CD14-positive monocyte (primary cell): ENCODE measurements around the gene PSEN2. TPM values are rescaled to one million over a fixed set of nuclear protein-coding genes. Genes with fewer than 3 reads are reported as not detected.

Source experiments
- DNase-seq, 3 donors: peaks; one replicate each; pipeline ENCODE4 v3.0.0-alpha.2; 2011 to 2022
- H2AFZ ChIP-seq: 2 replicates; pipeline ENCODE4 v1.6.0; 2012; ENCODE audit warnings: mild to moderate bottlenecking, low read depth, low read length, inconsistent platforms; ENCODE audit not compliant: insufficient read depth, poor library complexity, severe bottlenecking
- H3K27ac ChIP-seq, 2 donors: 1 replicate in 1 of 2; 2 replicates in 1 of 2; pipeline ENCODE4 v1.5.1; 2012 to 2013; ENCODE audit warnings: low read length in 2 of 2, control low read depth in 1 of 2, inconsistent platforms in 1 of 2, low read depth in 1 of 2, mild to moderate bottlenecking in 1 of 2
- H3K27me3 ChIP-seq, 2 donors: one replicate each; pipeline versions ENCODE4 v1.6.0 to v1.6.1; 2011 to 2013; ENCODE audit warnings: low read length in 2 of 2; ENCODE audit not compliant: control insufficient read depth in 2 of 2, insufficient read depth in 2 of 2
- H3K36me3 ChIP-seq, 2 donors: replicated peaks in 1 of 2; 1 replicate in 1 of 2; 2 replicates in 1 of 2; pipeline versions ENCODE4 v1.5.1 to v1.6.1; 2012 to 2013; ENCODE audit warnings: low read length in 2 of 2, control low read depth in 1 of 2, inconsistent platforms in 1 of 2, mild to moderate bottlenecking in 1 of 2; ENCODE audit not compliant: insufficient read depth in 2 of 2, control insufficient read depth in 1 of 2
- H3K4me1 ChIP-seq, 2 donors: 1 replicate in 1 of 2; 2 replicates in 1 of 2; pipeline versions ENCODE4 v1.5.1 to v1.6.1; 2012 to 2013; ENCODE audit warnings: low read length in 2 of 2, control low read depth in 1 of 2, inconsistent platforms in 1 of 2, mild to moderate bottlenecking in 1 of 2, moderate library complexity in 1 of 2; ENCODE audit not compliant: insufficient read depth in 2 of 2, control insufficient read depth in 1 of 2
- H3K4me2 ChIP-seq: replicated peaks from 2 replicates; pipeline ENCODE3; 2012; ENCODE audit warnings: low read length, moderate library complexity, mild to moderate bottlenecking; ENCODE audit not compliant: poor library complexity, severe bottlenecking; ENCODE audit errors: extremely low read depth
- H3K4me3 ChIP-seq, 3 experiments: fragments of 200-600 bp in 1 of 3; sonication (generic) in 1 of 3; replicated peaks in 1 of 3; 1 replicate in 2 of 3; 2 replicates in 1 of 3; pipeline ENCODE4 v1.5.1; 2011 to 2013; ENCODE audit warnings: low read length in 3 of 3, mild to moderate bottlenecking in 3 of 3, control low read depth in 2 of 3, low read depth in 2 of 3, inconsistent platforms in 1 of 3, moderate library complexity in 1 of 3
- H3K79me2 ChIP-seq: 2 replicates; pipeline ENCODE4 v1.6.0; 2012; ENCODE audit warnings: mild to moderate bottlenecking, control low read depth, inconsistent platforms, low read length, moderate library complexity; ENCODE audit not compliant: insufficient read depth
- H3K9ac ChIP-seq: 2 replicates; pipeline ENCODE4 v1.6.0; 2017; ENCODE audit warnings: low read length, mild to moderate bottlenecking; ENCODE audit not compliant: insufficient read depth, poor library complexity, severe bottlenecking
- H3K9me3 ChIP-seq, 2 donors: replicated peaks in 1 of 2; 1 replicate in 1 of 2; 2 replicates in 1 of 2; pipeline versions ENCODE4 v1.5.1 to v1.6.1; 2012 to 2013; ENCODE audit warnings: low read length in 2 of 2, control low read depth in 1 of 2; ENCODE audit not compliant: control insufficient read depth in 1 of 2, insufficient read depth in 1 of 2
- H4K20me1 ChIP-seq: 2 replicates; pipeline ENCODE4 v1.6.0; 2012; ENCODE audit warnings: mild to moderate bottlenecking, low read length, control low read depth, moderate library complexity; ENCODE audit not compliant: insufficient read depth
- H3K27ac Mint-ChIP-seq, 7 donors: one replicate each; pipeline ENCODE4 v1.8.0; 2020; ENCODE audit warnings: mild to moderate bottlenecking in 7 of 7, mixed read lengths in 7 of 7, moderate library complexity in 6 of 7, inconsistent platforms in 2 of 7
- H3K27me3 Mint-ChIP-seq, 3 donors: one replicate each; pipeline ENCODE4 v1.8.0; 2021 to 2022; ENCODE audit warnings: low read depth in 3 of 3, mild to moderate bottlenecking in 3 of 3, mixed read lengths in 3 of 3, moderate library complexity in 3 of 3, inconsistent platforms in 1 of 3
- H3K36me3 Mint-ChIP-seq, 2 donors: one replicate each; pipeline ENCODE4 v1.8.0; 2020; ENCODE audit warnings: mixed read lengths in 2 of 2, inconsistent platforms in 1 of 2, mild to moderate bottlenecking in 1 of 2
- H3K4me1 Mint-ChIP-seq: one replicate; pipeline ENCODE4 v1.8.0; 2020; ENCODE audit warnings: mild to moderate bottlenecking, mixed read lengths
- H3K4me3 Mint-ChIP-seq, 2 donors: one replicate each; pipeline ENCODE4 v1.8.0; 2020; ENCODE audit warnings: mild to moderate bottlenecking in 2 of 2, mixed read lengths in 2 of 2, moderate library complexity in 1 of 2
- H3K9me3 Mint-ChIP-seq, 7 donors: one replicate each; pipeline ENCODE4 v1.8.0; 2020 to 2022; ENCODE audit warnings: mixed read lengths in 7 of 7, mild to moderate bottlenecking in 6 of 7, moderate library complexity in 6 of 7, inconsistent platforms in 2 of 7
- CTCF ChIP-seq: fragments of 200-600 bp; IDR thresholded peaks from one replicate; pipeline ENCODE4 v1.8.0; 2022; ENCODE audit warnings: antibody characterized with exemption, mild to moderate bottlenecking
- WGBS: methylation state at CpG from one replicate; pipeline ENCODE4 v1.1.5; 2013; ENCODE audit warnings: missing lambda C conversion rate; ENCODE audit not compliant: insufficient coverage; 5-methylcytosine and 5-hydroxymethylcytosine counted together
- intact Hi-C, 2 donors: fragments of 100-400 bp; cut with micrococcal nuclease; formaldehyde crosslinking; loops; one replicate each; pipeline versions ENCODE4 v1.15.0 to v1.15.1; 2023
- polyA plus RNA-seq, 3 donors: library from polyadenylated mRNA; depleted of rRNA in 1 of 3; unstranded in 2 of 3; stranded (reverse) in 1 of 3; fragments of 300-500 nt in 2 of 3; fragments of >200 nt in 1 of 3; fragmentation: Illumina TruSeq in 2 of 3; gene quantifications; 1 replicate in 2 of 3; 2 replicates in 1 of 3; pipeline ENCODE4 v1.2.3, GENCODE V29; 2012 to 2021

Gene PSEN2
- polyA plus RNA-seq, 3 donors = 8.9 to 11.8 (median 11.4) TPM

- Histone ChIP-seq H3K9me3 (no peaks in the 10 kb centered on the region), H3K27me3 (no peaks in the 10 kb centered on the region), H3K79me2 (no peaks in the 10 kb centered on the region), H3K4me2 (no peak overlapping the region), H4K20me1 (no peaks in the 10 kb centered on the region), H3K4me3 (no peak overlapping the region), H3K36me3 (peaks cover 2 to 14% of the 10 kb centered on the region in 2 donors), H2AFZ (no peak overlapping the region), H3K4me1 (peaks cover 6 to 10% of the 10 kb centered on the region in 2 donors), H3K27ac (no peak overlapping the region), H3K9ac (no peak overlapping the region)
- intact Hi-C loops = no loop called here
- no peak overlapping the region for H3K4me3 Mint-ChIP-seq
- 59% methylated on average over 6 of the region's 8 CpGs for WGBS
- no peaks in the 10 kb centered on the region for H3K9me3 Mint-ChIP-seq
- peaks cover 10% of the 10 kb centered on the region for H3K4me1 Mint-ChIP-seq
- DNase-seq = no peak
- H3K36me3 Mint-ChIP-seq = peaks cover 36 to 59% of the 10 kb centered on the region in 2 donors
- H3K27me3 Mint-ChIP-seq = peaks cover 0 to 4% (median 2%) of the 10 kb centered on the region in 3 donors
- TF ChIP-seq CTCF = no peak
- peak overlapping the region in 1 of 7 donors; percentile 79 for H3K27ac Mint-ChIP-seq
Observed at GRCh38 chr1:226892524-226892875, 22.1 kb downstream of the PSEN2 start.

- Histone ChIP-seq H3K79me2 (no peaks in the 10 kb centered on the region), H3K27me3 (no peaks in the 10 kb centered on the region), H3K4me2 (no peak overlapping the region), H3K4me1 (peaks cover 6 to 10% of the 10 kb centered on the region in 2 donors), H2AFZ (no peak overlapping the region), H4K20me1 (no peaks in the 10 kb centered on the region), H3K4me3 (no peak overlapping the region), H3K9ac (no peak overlapping the region), H3K9me3 (no peaks in the 10 kb centered on the region), H3K36me3 (peaks cover 2 to 14% of the 10 kb centered on the region in 2 donors), H3K27ac (no peak overlapping the region)
- Mint-ChIP-seq H3K9me3 (no peaks in the 10 kb centered on the region), H3K4me1 (peaks cover 10% of the 10 kb centered on the region), H3K27me3 (peaks cover 0 to 4% (median 2%) of the 10 kb centered on the region in 3 donors), H3K27ac (no peak overlapping the region), H3K4me3 (no peak overlapping the region), H3K36me3 (peaks cover 26 to 53% of the 10 kb centered on the region in 2 donors)
- WGBS = 95% methylated on average over 8 of the region's 13 CpGs
- DNase-seq = no peak
- TF ChIP-seq CTCF = no peak
- intact Hi-C loops = no loop called here
Observed at GRCh38 chr1:226893936-226894335, 23.5 kb downstream of the PSEN2 start.
